Inferior parietal cortex (tissue), 1 donor: Measurements from ENCODE around the gene TMEM98.
A peak's percentile ranks its signal among the peaks of the same experiment; 100 is the strongest.
"Not testable (repeated sequence)": the region's sequence is repeated elsewhere in the genome, so short reads cannot be mapped to it uniquely, and the experiment has no call there.

Source experiments
- DNase-seq: peaks from one replicate; pipeline ENCODE4 v3.0.0-alpha.2; 2016; ENCODE audit errors: extremely low spot score

TMEM98 gene, protein sequence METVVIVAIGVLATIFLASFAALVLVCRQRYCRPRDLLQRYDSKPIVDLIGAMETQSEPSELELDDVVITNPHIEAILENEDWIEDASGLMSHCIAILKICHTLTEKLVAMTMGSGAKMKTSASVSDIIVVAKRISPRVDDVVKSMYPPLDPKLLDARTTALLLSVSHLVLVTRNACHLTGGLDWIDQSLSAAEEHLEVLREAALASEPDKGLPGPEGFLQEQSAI

DNA sequence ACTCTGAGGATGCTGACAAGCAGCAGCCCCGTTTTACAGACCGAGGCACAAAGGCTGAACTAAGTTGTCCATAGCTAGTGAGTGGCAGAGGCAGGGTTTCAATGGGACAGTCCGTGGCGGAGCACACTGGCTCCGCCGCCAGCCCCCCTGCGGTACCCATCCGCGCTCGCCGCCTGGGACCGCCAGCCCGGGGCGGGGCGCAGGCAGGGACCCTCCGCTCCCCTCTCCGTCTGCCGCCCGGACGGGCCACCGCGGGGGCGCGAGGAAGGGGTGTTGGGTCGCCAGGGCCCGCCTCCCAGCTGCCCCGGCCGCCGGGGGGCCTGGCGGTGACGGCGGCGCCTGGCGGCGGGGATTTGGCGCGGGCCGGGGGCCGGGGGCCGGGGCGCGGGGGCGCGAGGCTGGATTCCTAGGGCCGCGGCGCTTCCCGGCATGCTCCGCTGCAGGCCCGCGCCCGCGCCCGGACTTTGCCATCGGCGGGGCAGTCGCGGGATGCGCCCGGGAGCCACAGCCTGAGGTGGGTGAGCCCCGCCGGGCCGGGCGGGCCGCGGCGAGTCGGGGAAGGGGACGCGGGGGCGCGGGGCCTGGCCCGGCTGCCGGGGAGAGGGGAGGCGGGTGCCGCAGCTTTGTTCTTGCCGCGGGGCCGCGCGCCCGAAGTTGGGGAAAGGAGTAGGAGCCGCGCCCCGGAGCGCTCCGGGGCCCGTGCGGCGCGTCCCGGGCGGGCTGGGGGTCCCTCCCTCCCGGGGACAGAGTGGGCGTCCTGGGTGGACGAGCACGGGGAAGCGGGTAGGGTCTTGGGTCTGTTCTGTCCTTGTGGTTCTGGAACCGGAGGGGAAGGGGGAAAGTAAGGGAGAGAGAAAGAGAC is at the start of gene TMEM98:
TSS of gene TMEM98 (plus strand) at position 430 of the 862 bp plus-strand sequence. CDS start 3,376 bp downstream, outside the sequence.
- peak; percentile 39 for DNase-seq

DNA sequence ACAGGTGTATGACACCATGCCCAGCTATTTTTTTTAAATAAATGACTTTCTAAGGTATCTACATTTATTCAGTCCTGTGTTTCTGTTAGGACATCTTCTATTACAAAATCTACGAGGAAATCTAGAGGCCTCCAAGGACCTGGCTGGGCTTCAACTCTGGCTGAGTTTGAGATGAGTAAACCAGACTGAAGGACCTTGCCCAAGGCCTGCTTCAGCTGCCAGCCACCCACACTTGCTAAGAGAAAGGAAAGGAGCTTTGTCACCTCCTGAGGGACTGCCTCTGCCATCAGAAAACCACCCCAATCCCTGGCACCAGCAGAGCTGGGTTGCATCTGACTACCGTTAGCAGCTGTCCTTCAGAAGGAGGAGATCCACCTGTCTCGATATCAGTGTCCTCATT is 49.7 kb upstream of the TMEM98 start:
- DNase-seq = no peak

DNA sequence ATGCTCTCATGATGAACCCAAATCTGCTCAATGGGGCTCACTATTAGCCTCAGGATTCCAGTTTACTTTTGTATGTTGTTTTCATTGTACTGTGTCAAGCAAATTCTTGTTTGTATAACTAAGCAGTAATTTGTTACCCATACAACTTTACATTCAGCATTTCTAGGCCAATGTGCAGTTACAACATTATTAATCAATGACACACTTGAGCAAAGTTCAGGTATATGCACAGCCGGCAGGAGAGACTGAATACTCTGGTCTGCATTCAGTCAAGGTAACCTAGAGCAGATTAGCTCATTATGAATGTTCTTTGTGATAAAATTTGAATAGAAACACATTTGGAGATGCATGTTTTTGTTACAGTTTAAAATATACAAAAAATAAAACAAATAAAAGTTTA is 48.8 kb upstream of the TMEM98 start:
- no peak for DNase-seq

DNA sequence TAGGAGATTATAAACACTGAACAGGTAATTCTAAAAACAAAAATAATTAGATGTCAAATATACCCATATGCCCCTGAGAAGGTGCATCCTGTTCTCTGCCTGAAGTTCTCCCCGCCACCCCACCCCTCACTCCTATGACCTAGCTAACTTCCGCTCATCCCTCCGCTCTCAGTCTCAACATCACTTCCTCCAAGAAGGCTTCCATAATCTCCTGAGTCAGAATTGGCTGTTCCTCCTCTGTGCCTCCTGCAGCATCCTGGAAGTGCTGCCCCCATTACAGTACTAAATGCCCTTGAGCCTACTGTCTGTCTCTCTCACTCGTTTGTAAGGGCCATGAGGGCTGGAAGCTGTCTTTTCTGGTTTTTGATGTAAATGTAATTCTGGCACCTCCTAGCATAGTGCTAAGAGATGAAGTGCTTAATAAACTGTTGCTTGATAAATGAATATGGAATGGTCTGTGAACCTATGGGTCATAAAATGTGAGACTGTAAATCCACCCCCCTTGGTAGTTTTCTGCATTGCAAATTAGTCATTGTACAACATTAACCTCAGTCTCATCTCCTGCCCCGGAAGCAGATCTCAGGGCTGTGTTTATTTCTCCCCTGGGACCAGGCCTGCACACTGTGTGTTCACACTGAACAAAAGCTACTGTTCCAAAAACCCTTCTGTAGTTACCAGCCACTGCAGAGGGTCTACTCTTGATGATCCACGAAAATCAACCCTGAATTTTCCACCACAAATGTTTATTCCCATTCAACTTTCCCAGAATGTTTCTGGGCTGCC is 47.1 kb upstream of the TMEM98 start:
- no peak for DNase-seq

DNA sequence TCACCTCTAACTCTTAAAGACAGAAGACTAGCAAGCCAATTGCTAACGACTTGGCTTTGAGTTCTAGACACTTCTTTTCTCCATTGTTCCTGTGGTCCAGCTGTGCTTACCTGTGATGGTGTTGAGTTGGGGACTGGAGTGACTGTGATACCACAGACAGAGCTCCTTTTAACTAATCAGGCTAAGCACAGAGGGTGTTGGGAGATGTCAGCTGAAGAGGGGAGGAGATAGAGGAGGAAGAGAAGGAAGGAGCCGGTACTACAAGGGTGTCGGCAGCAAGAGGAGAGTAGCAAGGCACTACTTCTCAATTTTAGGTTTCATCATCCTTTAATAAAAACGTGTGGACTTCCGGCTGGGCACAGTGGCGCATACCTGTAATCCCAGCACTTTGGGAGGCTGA is 45.9 kb upstream of the TMEM98 start:
- DNase-seq = no peak

DNA sequence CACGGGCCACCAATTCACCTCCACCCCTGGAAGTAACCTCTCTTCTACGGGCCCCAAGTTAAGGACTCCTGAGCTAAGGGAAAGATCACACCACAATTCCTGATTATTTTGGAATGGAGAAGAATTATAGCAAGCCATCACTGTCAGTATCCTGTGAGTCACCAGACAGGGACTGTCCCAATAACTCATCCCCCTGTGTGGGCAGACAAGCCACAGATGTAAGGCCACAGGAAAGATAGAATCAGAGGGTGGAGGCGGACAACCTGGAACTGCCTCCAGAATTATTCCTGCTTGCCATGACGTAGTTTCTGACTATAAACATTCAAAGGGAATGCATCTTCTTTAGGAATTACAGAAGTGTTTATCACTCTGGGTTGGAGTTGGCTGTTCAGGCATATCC is 45.2 kb upstream of the TMEM98 start:
- no peak for DNase-seq

DNA sequence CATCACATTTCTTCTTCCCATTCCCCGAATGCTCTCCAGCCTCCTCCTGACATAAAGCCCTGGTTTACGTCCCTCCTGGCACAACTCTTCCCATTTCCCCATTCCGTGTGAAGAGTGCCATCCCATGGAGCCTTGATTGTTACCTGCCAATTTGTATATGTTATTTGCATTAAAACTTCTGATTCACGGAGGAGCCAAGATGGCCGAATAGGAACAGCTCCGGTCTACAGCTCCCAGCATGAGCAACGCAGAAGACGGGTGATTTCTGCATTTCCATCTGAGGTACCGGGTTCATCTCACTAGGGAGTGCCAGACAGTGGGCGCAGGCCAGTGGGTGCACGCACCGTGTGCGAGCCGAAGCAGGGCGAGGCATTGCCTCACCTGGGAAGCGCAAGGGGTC is 41.0 kb upstream of the TMEM98 start:
- not testable (repeated sequence) for DNase-seq

DNA sequence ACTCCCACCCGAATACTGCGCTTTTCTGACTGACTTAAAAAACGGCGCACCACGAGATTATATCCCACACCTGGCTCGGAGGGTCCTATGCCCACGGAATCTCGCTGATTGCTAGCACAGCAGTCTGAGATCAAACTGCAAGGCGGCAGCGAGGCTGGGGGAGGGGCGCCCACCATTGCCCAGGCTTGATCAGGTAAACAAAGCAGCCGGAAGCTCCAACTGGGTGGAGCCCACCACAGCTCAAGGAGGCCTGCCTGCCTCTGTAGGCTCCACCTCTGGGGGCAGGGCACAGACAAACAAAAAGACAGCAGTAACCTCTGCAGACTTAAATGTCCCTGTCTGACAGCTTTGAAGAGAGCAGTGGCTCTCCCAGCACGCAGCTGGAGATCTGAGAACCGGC is 40.5 kb upstream of the TMEM98 start:
- DNase-seq = not testable (repeated sequence)

DNA sequence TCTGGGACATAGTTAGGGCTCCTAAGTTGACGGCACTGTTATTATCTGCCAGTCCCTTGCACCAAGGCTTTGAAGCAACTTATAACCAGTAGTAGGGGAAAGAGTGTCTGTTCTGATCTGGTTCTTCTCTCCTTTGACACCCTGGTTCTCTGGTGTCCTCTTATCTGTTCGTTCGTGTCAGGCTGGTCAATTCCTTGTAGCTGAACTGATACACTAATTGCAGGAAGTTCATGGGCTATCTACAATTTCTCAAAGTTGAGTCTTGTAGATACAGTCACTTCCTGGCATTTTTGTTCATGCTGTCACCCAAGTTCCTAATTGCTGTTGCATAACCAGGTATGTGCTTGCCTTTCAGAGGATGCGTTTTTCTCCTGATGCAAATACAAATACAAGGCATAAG is 33.7 kb upstream of the TMEM98 start:
- DNase-seq = no peak

DNA sequence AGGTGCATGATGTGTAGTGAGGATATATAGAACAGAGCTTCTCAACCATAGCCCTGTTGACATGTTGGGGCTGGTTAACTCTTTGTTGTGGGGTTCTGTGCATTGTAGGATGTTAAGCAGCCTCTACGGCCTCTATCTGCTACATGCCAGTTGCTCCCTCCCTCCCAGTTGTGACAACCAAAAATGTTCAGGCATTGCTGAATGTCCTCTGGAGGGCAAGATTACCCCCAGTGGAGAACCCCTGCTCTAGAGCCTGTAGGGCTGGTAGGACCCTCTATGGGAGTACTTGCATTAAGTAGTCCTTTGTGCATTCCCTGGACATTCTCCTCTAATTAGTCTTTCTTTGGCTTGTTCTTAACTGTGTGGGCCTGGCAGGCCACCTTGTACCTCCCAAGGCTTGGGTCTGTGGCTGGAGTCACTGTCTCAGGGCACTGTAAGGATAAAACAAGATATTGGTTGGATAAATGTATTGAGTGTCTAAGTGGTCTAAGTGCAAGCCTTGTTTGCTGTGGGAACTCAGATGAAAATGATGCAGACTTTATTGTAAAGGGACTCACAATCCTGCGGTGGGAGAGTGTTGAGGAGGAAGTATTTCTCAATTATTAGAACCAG is 31.2 kb upstream of the TMEM98 start:
- DNase-seq = no peak

DNA sequence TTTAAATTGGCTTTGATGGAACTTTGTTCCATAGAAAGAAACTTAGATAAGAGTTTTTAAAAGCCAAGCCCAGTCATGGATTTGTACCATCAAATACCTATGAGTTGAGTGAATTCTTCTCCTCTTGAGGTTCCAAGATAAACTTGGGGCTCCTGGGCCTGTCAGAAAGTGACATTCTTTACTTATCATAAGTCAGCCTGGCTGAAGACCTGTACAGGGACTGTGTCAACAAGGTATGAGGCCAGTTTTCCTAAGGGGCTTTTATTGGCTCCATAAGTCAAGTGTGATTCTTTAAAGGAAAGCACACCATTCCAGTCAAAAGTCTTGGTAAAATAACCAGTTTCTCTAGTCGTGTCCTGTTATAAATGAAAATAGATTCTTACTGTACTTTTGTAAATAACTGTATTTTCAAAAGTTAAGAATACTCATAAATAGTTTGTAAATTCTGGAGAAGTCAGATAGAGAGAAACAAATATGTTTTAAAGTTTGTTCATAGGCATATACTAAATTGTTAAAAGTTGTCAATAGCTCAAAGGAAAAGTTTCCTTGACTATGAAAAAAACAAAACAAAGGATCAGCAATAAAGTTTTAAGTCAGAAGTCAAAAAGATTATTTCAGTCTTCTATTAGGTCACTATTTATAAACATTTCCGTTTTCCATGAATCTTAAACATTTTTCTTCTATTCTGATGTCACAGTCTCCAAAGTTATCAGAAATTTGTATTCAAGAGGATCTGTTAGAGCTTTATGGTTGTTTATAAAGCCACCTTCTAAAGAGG is 28.5 kb upstream of the TMEM98 start:
- no peak for DNase-seq

DNA sequence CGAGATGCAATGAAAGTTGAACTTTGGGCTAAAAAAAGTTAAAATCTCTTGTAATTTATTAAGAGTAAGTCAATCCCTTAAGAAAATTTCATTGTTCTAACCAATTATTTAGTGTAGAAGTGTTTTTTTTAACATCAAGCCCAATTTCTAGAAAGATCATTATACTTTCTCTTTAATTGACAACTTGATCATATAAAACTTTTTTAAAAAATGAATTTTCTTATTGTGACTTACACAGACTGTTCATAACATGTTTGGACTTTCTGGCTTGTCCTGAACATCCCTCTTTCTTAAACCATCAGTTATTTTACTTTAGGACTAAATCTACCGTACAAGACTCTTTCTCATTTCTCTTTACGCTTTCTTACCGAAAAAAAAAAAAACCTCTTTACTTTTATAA is 26.2 kb upstream of the TMEM98 start:
- no peak for DNase-seq

DNA sequence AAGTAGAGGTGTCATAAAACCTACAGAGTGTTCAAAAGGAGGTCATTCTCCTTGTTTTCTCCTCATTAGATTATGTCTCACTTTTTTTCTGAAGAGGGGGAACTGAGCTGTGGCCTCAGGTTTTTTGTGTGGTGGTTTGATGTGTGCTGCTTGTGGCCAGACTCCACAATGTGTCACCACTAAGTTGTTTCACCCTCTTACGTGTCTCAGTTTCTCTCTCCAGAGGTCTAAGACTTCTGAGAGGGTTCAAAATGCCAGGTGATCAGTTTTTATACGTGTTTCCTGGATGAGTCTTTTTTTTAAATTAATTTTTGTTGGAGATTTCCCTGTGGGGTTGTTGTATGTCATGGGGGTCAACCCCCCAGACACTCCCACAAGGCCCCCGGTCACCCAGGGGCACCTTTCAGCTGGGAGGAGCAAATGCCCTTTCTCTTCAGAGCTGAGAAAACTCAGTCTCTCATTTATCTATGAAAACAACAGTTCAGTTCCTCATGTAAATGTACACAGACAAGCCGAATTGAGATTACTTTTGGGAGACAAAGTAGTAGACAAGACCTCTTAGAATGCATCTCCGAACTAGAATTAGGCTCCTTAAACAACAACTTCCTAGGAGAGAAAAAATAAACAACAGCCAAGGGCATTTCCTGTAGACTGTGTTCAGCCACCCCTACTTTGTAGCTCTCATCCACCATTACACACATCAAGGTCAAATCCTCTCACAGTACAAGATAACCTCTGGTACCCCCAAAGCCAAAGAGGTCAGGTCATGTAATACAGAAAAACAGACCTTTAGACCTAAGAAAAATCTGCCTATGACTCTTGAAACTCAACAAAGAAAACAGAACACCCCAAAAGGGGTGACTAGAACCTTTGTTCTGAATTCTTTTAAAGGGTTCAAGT is 23.9 kb upstream of the TMEM98 start:
- DNase-seq = no peak

DNA sequence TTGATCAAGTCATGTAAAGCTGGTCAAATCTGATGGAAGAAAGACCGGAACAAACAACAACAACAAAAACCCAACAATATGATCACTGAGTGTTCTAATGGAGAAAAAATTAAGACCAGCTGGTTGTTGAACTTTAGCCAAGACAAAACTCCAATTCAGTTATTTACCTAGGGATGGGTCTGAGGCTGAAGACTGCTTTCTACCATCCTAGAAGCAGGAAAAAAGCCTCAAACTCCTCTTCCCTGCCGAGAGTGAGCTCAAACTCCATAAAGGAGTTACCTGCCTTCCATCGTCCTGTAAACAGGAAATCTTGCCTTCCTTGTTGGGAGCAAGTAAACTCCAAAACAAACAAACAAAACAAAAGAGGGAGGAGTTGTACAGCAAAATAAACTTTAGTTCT is 23.1 kb upstream of the TMEM98 start:
- DNase-seq = no peak

DNA sequence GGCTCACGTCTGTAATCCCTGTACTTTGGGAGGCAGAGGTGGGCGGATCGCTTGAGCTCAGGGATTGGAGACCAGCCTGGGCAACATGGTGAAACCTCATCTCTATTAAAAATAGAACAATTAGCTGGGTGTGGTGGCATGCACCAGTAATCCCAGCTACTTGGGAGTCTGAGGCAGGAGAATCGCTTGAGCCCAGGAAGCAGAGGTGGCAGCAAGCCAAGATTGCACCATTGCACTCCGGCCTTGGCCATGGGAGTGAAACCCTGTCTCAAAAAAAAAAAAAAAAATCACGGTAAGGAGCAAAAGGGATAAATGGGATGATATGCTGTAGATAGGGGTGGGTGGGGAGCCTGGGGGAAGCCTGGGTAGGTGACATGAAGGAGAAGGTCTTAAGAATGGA is 20.4 kb upstream of the TMEM98 start:
- no peak for DNase-seq

DNA sequence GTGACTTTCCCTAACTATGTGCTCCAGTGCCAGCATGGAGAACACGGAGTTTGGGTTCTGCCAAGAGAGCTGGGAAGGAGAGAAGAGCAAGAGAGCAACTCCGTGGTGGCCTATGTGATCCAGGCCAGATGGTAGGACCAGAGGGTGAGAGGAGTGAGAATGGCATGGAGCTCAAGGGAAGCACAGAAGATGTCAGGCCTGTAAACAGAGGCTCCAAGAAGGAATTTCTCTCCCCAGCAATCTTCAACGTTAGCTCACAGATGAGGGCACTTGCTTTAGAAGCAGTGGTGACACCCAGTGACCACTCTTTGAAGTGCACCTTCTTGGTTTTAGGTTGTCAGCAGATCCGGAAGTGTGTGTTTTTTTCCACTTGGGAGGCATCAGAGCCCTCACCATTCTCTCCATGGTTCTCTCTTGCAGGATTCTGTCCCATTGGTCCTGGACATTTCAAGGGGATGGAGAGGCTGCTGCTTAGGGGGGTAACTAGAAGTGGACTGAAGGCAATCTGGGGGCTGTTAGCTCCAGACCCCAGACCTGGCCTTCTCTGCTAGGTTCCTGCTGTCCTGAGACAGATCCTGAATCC is 18.1 kb upstream of the TMEM98 start:
- peak; percentile 86 for DNase-seq

DNA sequence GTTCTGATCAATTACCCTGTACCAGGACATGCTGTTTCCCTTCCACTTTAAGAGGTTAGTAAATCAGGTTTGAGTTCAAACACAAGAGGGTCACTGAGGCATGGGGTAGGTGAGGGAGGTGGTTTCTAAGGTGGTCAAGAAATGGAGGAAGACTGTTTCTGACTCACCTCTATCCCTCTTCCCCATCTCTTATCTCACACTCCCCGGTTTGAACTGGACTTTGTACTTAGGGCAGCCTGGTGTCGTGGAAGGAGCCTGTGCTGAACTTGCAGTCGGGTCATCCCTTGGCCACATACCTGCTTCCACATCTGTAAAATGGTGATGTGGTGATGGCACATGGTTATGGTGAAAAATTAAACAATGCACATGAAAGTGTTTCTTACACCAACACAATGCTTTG is 17.2 kb upstream of the TMEM98 start:
- no peak for DNase-seq

DNA sequence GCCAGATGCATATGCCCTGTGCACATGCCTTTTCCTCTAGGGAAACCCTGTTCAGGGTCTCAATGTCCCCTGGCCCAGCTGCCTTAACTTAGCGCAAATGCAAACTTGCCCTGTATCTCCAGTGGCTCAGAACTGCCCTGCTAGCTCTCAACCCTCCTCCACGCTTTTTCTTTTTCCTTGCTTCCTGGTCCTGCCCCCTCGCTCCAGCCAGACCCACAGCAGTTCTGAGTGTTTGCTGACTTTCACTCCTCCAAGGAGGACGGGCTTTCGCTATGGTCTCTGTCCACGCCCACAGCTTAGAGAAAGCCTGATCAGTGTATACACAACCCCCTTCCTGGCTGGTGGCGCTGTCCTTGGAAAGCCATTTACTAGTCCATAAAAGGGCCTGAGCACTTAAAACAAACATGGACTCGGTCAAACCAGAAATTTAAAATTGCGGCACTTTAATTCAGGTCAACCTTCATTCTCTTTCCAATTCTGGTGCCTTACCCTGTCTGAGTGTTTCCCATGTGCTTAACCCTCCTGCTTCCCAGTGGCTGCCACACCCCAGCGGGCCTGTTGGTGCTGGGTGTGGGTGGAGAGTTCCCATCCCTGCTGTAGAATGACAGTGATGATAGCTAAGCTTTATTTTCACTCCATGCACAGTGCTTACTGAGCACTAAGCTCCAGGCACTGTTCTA is 15.6 kb upstream of the TMEM98 start:
- DNase-seq = no peak

DNA sequence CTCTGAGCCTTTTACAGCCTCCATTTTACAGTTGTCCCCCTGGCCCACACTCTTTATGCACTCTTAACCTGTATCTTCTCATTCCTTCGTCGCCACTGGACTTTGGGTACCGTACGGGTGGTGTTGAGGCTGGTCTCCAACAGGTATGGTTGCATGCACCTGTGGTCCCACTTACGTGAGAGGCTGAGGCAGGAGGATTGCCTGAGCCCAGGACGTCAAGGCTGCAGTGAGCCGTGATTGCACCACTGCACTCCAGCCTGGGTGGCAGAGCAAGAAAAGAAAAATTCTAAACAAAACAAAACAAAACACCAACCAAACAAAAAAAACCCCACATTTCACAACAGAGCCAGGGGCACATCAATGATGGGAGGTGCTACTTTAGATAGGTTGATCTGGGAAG is 14.4 kb upstream of the TMEM98 start:
- DNase-seq = no peak
